Stimulated activated CD4-positive, alpha-beta T cell treated with anti-CD3 and anti-CD28 coated beads, Interleukin-1b, Interleukin-23, amount 100 ng/mL, for 1 hour (primary cell): ENCODE measurements around the gene DUS3L.

Experiments
- DNase-seq, 2 donors: peaks; one replicate each; pipeline ENCODE4 v3.0.0-alpha.2; 2020; ENCODE audit warnings: low read depth in 2 of 2

Gene DUS3L

GRCh38 chr19:5790559-5791520 lies at the start of gene DUS3L:
DUS3L (minus strand) TSS chr19:5791163; CDS start chr19:5791141, 22 bp downstream.
- peak; percentile 89 to 90 for DNase-seq

GRCh38 chr19:5839065-5840017 lies 48.4 kb upstream of the DUS3L start, which contains the start of gene FUT6:
FUT6 (minus strand) TSS chr19:5839702; CDS start chr19:5832567, 7,135 bp downstream.
- no peak for DNase-seq

GRCh38 chr19:5838353-5839064 lies 47.5 kb upstream of the DUS3L start:
- no peak for DNase-seq

GRCh38 chr19:5837761-5838352 lies 46.9 kb upstream of the DUS3L start:
- no peak for DNase-seq

GRCh38 chr19:5832527-5833216 lies 41.7 kb upstream of the DUS3L start:
- no peak for DNase-seq

GRCh38 chr19:5832061-5832460 lies 41.1 kb upstream of the DUS3L start:
- no peak for DNase-seq

- no peak for DNase-seq
These were observed 40.2 kb upstream of the DUS3L start for GRCh38 chr19:5831159-5831558.

GRCh38 chr19:5829567-5830310 lies 38.8 kb upstream of the DUS3L start:
- DNase-seq: no peak

GRCh38 chr19:5828661-5829566 lies 38.0 kb upstream of the DUS3L start:
- no peak for DNase-seq

- DNase-seq: peak; percentile 79 to 90
These were observed 37.1 kb upstream of the DUS3L start for GRCh38 chr19:5827891-5828660.

GRCh38 chr19:5827342-5827890 lies 36.5 kb upstream of the DUS3L start:
- DNase-seq: no peak

- no peak for DNase-seq
These were observed 35.8 kb upstream of the DUS3L start for GRCh38 chr19:5826531-5827341.

GRCh38 chr19:5825178-5825577 lies 34.2 kb upstream of the DUS3L start:
- DNase-seq: no peak

- DNase-seq: no peak
These were observed 33.8 kb upstream of the DUS3L start for GRCh38 chr19:5824751-5825150.

GRCh38 chr19:5823579-5824281 lies 32.8 kb upstream of the DUS3L start:
- DNase-seq: no peak

- no peak for DNase-seq
These were observed 31.4 kb upstream of the DUS3L start for GRCh38 chr19:5822181-5822844.
